Ramos (cell line): ENCODE measurements around the gene SLC25A38.
"Not testable (repeated sequence)": the region's sequence is repeated elsewhere in the genome, so short reads cannot be mapped to it uniquely, and the experiment has no call there.

Experiments used
- in situ Hi-C: fragments of 300-500 bp; cut with MboI; formaldehyde crosslinking; loops from one replicate; pipeline ENCODE4 v1.14.3; 2022; ENCODE audit warnings: low sequenced_read_pairs; ENCODE audit not compliant: unreplicated experiment

SLC25A38 gene

GRCh38 chr3:39383045-39383880 lies at the start of gene SLC25A38:
SLC25A38 (plus strand) TSS chr3:39383370; CDS start chr3:39383725, 355 bp downstream.
- in situ Hi-C loops, result loop anchor here (25.0 kb wide), 1 partner anchor 196 kb away; the partner anchor contains the start of gene XIRP1

- in situ Hi-C loops, result no loop called here
These were observed 49.6 kb upstream of the SLC25A38 start for GRCh38 chr3:39333607-39334006.

GRCh38 chr3:39334205-39334604 lies 49.0 kb upstream of the SLC25A38 start:
- in situ Hi-C loops, result no loop called here

GRCh38 chr3:39338201-39338600 lies 45.0 kb upstream of the SLC25A38 start:
- in situ Hi-C loops, result no loop called here

GRCh38 chr3:39339086-39339485 lies 44.1 kb upstream of the SLC25A38 start:
- in situ Hi-C loops, result no loop called here

- in situ Hi-C loops, result no loop called here
These were observed 40.0 kb upstream of the SLC25A38 start for GRCh38 chr3:39343076-39343717.

GRCh38 chr3:39343760-39344159 lies 39.4 kb upstream of the SLC25A38 start:
- in situ Hi-C loops, result no loop called here

GRCh38 chr3:39344746-39345344 lies 38.3 kb upstream of the SLC25A38 start:
- in situ Hi-C loops, result no loop called here

GRCh38 chr3:39346785-39347585 lies 36.2 kb upstream of the SLC25A38 start:
- in situ Hi-C loops, result no loop called here

GRCh38 chr3:39347586-39347876 lies 35.6 kb upstream of the SLC25A38 start:
- in situ Hi-C loops, result no loop called here

GRCh38 chr3:39349080-39349479 lies 34.1 kb upstream of the SLC25A38 start:
- in situ Hi-C loops, result no loop called here

- in situ Hi-C loops, result no loop called here
These were observed 32.5 kb upstream of the SLC25A38 start for GRCh38 chr3:39350714-39351113.

GRCh38 chr3:39351134-39351533 lies 32.0 kb upstream of the SLC25A38 start:
- in situ Hi-C loops, result not testable (repeated sequence)

GRCh38 chr3:39353168-39353927 lies 29.8 kb upstream of the SLC25A38 start:
- in situ Hi-C loops, result not testable (repeated sequence)

- in situ Hi-C loops, result no loop called here
These were observed 24.8 kb upstream of the SLC25A38 start for GRCh38 chr3:39358333-39358732.

- in situ Hi-C loops, result no loop called here
These were observed 21.8 kb upstream of the SLC25A38 start for GRCh38 chr3:39361252-39361927.

- in situ Hi-C loops, result no loop called here
These were observed 21.0 kb upstream of the SLC25A38 start for GRCh38 chr3:39362192-39362591.

GRCh38 chr3:39362812-39363211 lies 20.4 kb upstream of the SLC25A38 start:
- in situ Hi-C loops, result no loop called here

- in situ Hi-C loops, result not testable (repeated sequence)
These were observed 12.7 kb upstream of the SLC25A38 start for GRCh38 chr3:39370450-39370849.
